Prostate gland (tissue), 2 donors: ENCODE data around the gene TUBB.

Experiments used
- CTCF ChIP-seq, 4 experiments: fragments of 200-600 bp in 2 of 4; fragments of 450-650 bp in 2 of 4; sonication (generic) in 2 of 4; IDR thresholded peaks; 1 replicate in 3 of 4; 2 replicates in 1 of 4; pipeline ENCODE4 v1.5.1; 2016 to 2019; ENCODE audit warnings: antibody characterized with exemption in 4 of 4, mild to moderate bottlenecking in 2 of 4, moderate library complexity in 2 of 4
- POLR2AphosphoS5 ChIP-seq: sonication (generic); formaldehyde crosslinking; IDR thresholded peaks from one replicate; pipeline ENCODE4 v1.6.1; 2017; ENCODE audit warnings: antibody characterized with exemption

- no peak for TF ChIP-seq POLR2AphosphoS5
- no peak for TF ChIP-seq CTCF (IDR thresholded peaks at IDR 0.05)
Observed at GRCh38 chr6:30724906-30725667, 4.9 kb downstream of the TUBB start.
